ENCODE measurements around the gene TSPAN32. TPM values are rescaled to one million over a fixed set of nuclear protein-coding genes. Genes with fewer than 3 reads are reported as not detected.
A peak's percentile ranks its signal among the peaks of the same experiment; 100 is the strongest.

Gene TSPAN32
- total RNA-seq, 1 donor from 2014 or later, result 2.6 TPM

GRCh38 chr11:2269601-2270321, 32.1 kb upstream of the TSPAN32 start:
- DNase-seq (ENCODE audit: extremely low spot score, unreplicated experiment), result peak; percentile 82
- Mint-ChIP-seq H3K27me3 (peaks cover 65% of the 10 kb centered on the region), H3K27ac (no peak overlapping the region), H3K9me3 (no peaks in the 10 kb centered on the region), H3K4me3 (no peak overlapping the region), H3K36me3 (no peaks in the 10 kb centered on the region), H3K4me1 (ENCODE audit: unreplicated experiment) (no peaks in the 10 kb centered on the region)
- TF ChIP-seq CTCF (conservative IDR thresholded peaks at IDR 0.05), result peak; percentile 57

- Mint-ChIP-seq H3K27me3 (peaks cover 65% of the 10 kb centered on the region), H3K27ac (no peak within 1 kb of the TSS), H3K4me1 (ENCODE audit: unreplicated experiment) (no peaks in the 10 kb centered on the region), H3K9me3 (no peaks in the 10 kb centered on the region), H3K4me3 (peak within 1 kb of the TSS; percentile 73), H3K36me3 (no peaks in the 10 kb centered on the region)
- DNase-seq (ENCODE audit: extremely low spot score, unreplicated experiment), result peak; percentile 70
- TF ChIP-seq CTCF (conservative IDR thresholded peaks at IDR 0.05), result no peak
Observed at GRCh38 chr11:2270322-2271076, 31.3 kb upstream of the TSPAN32 start, which contains the start of gene ASCL2. Gene ASCL2, minus strand, starts transcription at chr11:2270588. Its CDS starts 256 bp downstream, at chr11:2270332.

GRCh38 chr11:2271077-2271326, 30.8 kb upstream of the TSPAN32 start:
- no peaks in the 10 kb centered on the region for H3K9me3 Mint-ChIP-seq
- no peaks in the 10 kb centered on the region for H3K4me1 Mint-ChIP-seq (ENCODE audit: unreplicated experiment)

GRCh38 chr11:2271327-2272227, 30.2 kb upstream of the TSPAN32 start:
- Mint-ChIP-seq H3K4me3 (peak overlapping the region; percentile 39), H3K4me1 (ENCODE audit: unreplicated experiment) (no peaks in the 10 kb centered on the region), H3K27ac (no peak overlapping the region), H3K36me3 (no peaks in the 10 kb centered on the region), H3K27me3 (peaks cover 57% of the 10 kb centered on the region), H3K9me3 (no peaks in the 10 kb centered on the region)
- DNase-seq (ENCODE audit: extremely low spot score, unreplicated experiment), result peak; percentile 70
- no peak for TF ChIP-seq CTCF (conservative IDR thresholded peaks at IDR 0.05)

More at GRCh38 chr11:2271077-2271326, 30.8 kb upstream of the TSPAN32 start:
- no peak for DNase-seq (ENCODE audit: extremely low spot score, unreplicated experiment)
- Mint-ChIP-seq H3K27ac (no peak overlapping the region), H3K27me3 (peaks cover 60% of the 10 kb centered on the region), H3K36me3 (no peaks in the 10 kb centered on the region), H3K4me3 (no peak overlapping the region)
- TF ChIP-seq CTCF (conservative IDR thresholded peaks at IDR 0.05), result no peak

- H3K4me1 Mint-ChIP-seq (ENCODE audit: unreplicated experiment), result no peaks in the 10 kb centered on the region
- DNase-seq (ENCODE audit: extremely low spot score, unreplicated experiment), result peak; percentile 64
- H3K9me3 Mint-ChIP-seq, result no peaks in the 10 kb centered on the region
- H3K36me3 Mint-ChIP-seq, result no peaks in the 10 kb centered on the region
- TF ChIP-seq CTCF (conservative IDR thresholded peaks at IDR 0.05), result no peak
- H3K27ac Mint-ChIP-seq, result peak overlapping the region; percentile 16
- H3K4me3 Mint-ChIP-seq, result no peak overlapping the region
- H3K27me3 Mint-ChIP-seq, result peaks cover 59% of the 10 kb centered on the region
Observed at GRCh38 chr11:2272228-2272945, 29.4 kb upstream of the TSPAN32 start.

Measured in type B pancreatic cell (in vitro differentiated cells).